Suprapubic skin (tissue), 4 donors: ENCODE data around the gene TMEM131. TPM values are rescaled to one million over a fixed set of nuclear protein-coding genes. Genes with fewer than 3 reads are reported as not detected.
"Not testable (repeated sequence)": the region's sequence is repeated elsewhere in the genome, so short reads cannot be mapped to it uniquely, and the experiment has no call there.

Experiments used
- DNase-seq, 2 donors: peaks; one replicate each; pipeline ENCODE4 v3.0.0-alpha.2; 2019; ENCODE audit warnings: low spot score in 2 of 2
- H3K27ac ChIP-seq: fragments of 200-600 bp; sonication (generic); one replicate; pipeline ENCODE4 v1.5.1; 2019
- H3K27me3 ChIP-seq: fragments of 200-600 bp; sonication (generic); one replicate; pipeline ENCODE4 v1.5.1; 2019
- H3K36me3 ChIP-seq: fragments of 200-600 bp; sonication (generic); one replicate; pipeline ENCODE4 v1.5.1; 2019
- H3K4me1 ChIP-seq: fragments of 200-600 bp; sonication (generic); one replicate; pipeline ENCODE4 v1.5.1; 2019
- H3K4me3 ChIP-seq: fragments of 200-600 bp; sonication (generic); one replicate; pipeline ENCODE4 v1.5.1; 2019; ENCODE audit warnings: mild to moderate bottlenecking
- H3K9me3 ChIP-seq: fragments of 200-600 bp; sonication (generic); one replicate; pipeline ENCODE4 v1.5.1; 2019
- CTCF ChIP-seq, 2 donors: fragments of 200-600 bp in 1 of 2; fragments of 450-650 bp in 1 of 2; sonication (generic) in 1 of 2; IDR thresholded peaks; one replicate each; pipeline ENCODE4 v1.5.1; 2016 to 2019; ENCODE audit warnings: antibody characterized with exemption in 2 of 2, mild to moderate bottlenecking in 1 of 2, moderate library complexity in 1 of 2
- EP300 ChIP-seq: sonication (generic); formaldehyde crosslinking; IDR thresholded peaks from one replicate; pipeline ENCODE4 v1.6.1; 2017; ENCODE audit warnings: antibody characterized with exemption
- POLR2A ChIP-seq, 2 donors: fragments of 450-650 bp; IDR thresholded peaks; one replicate each; pipeline ENCODE4 v1.6.1; 2017; ENCODE audit warnings: antibody characterized with exemption in 2 of 2, mild to moderate bottlenecking in 2 of 2, moderate library complexity in 2 of 2
- POLR2AphosphoS5 ChIP-seq, 3 donors: sonication (generic); formaldehyde crosslinking; IDR thresholded peaks; one replicate each; pipeline ENCODE4 v1.6.1; 2017; ENCODE audit warnings: antibody characterized with exemption in 3 of 3
- WGBS: methylation state at CpG from one replicate; pipeline ENCODE4 v1.1.5; 2018; 5-methylcytosine and 5-hydroxymethylcytosine counted together
- total RNA-seq, 4 donors: library from RNA; depleted of rRNA; stranded (reverse); fragments of >200 nt; gene quantifications; one replicate each; pipeline ENCODE4 v1.1.0, GENCODE V29; 2016

The TMEM131 gene
- total RNA-seq, 4 donors from 2014 or later = 39.7 to 117 (median 42.5) TPM

GRCh38 chr2:97926946-97927345 is 68.8 kb downstream of the TMEM131 start:
- no peak for DNase-seq
- no peaks in the 10 kb centered on the region for H3K27me3 ChIP-seq
- H3K9me3 ChIP-seq = no peaks in the 10 kb centered on the region
- peaks cover 3% of the 10 kb centered on the region for H3K4me1 ChIP-seq
- no peak overlapping the region for H3K4me3 ChIP-seq
- TF ChIP-seq EP300 (no peak), CTCF (IDR thresholded peaks at IDR 0.05) (no peak), POLR2AphosphoS5 (IDR thresholded peaks at IDR 0.05) (no peak), POLR2A (IDR thresholded peaks at IDR 0.05) (no peak)
- peaks cover 29% of the 10 kb centered on the region for H3K36me3 ChIP-seq
- no peak overlapping the region for H3K27ac ChIP-seq
- 88% methylated on average over 2 of the region's 2 CpGs for WGBS

GRCh38 chr2:97924194-97924593 is 71.6 kb downstream of the TMEM131 start:
- no peaks in the 10 kb centered on the region for H3K9me3 ChIP-seq
- TF ChIP-seq CTCF (IDR thresholded peaks at IDR 0.05) (no peak), POLR2A (IDR thresholded peaks at IDR 0.05) (no peak), POLR2AphosphoS5 (IDR thresholded peaks at IDR 0.05) (no peak)
- H3K27me3 ChIP-seq = no peaks in the 10 kb centered on the region
- H3K27ac ChIP-seq = no peak overlapping the region
- peaks cover 29% of the 10 kb centered on the region for H3K36me3 ChIP-seq
- WGBS = 100% methylated on average over 4 of the region's 4 CpGs
- no peaks in the 10 kb centered on the region for H3K4me1 ChIP-seq
- no peak for DNase-seq
- no peak overlapping the region for H3K4me3 ChIP-seq

- H3K36me3 ChIP-seq = peaks cover 21% of the 10 kb centered on the region
- H3K27me3 ChIP-seq = no peaks in the 10 kb centered on the region
- H3K4me1 ChIP-seq = peaks cover 24% of the 10 kb centered on the region
- no peak for DNase-seq
- no peak for TF ChIP-seq CTCF (IDR thresholded peaks at IDR 0.05)
- TF ChIP-seq EP300 = no peak
- no peak for TF ChIP-seq POLR2A (IDR thresholded peaks at IDR 0.05)
- TF ChIP-seq POLR2AphosphoS5 (IDR thresholded peaks at IDR 0.05) = no peak
- 96% methylated on average over 3 of the region's 3 CpGs for WGBS
- no peak overlapping the region for H3K4me3 ChIP-seq
- no peak overlapping the region for H3K27ac ChIP-seq
- no peaks in the 10 kb centered on the region for H3K9me3 ChIP-seq
These were observed 75.9 kb downstream of the TMEM131 start for GRCh38 chr2:97919858-97920257.

GRCh38 chr2:97918818-97919217 is 76.9 kb downstream of the TMEM131 start:
- no peak for TF ChIP-seq CTCF (IDR thresholded peaks at IDR 0.05)
- DNase-seq = no peak
- WGBS = 87% methylated on average over 4 of the region's 4 CpGs

GRCh38 chr2:97917668-97918067 is 78.1 kb downstream of the TMEM131 start:
- not testable (repeated sequence) for H3K27me3 ChIP-seq, H3K9me3 ChIP-seq, H3K27ac ChIP-seq, H3K36me3 ChIP-seq, DNase-seq, H3K4me3 ChIP-seq
- WGBS = 89% methylated on average over 7 of the region's 7 CpGs
- H3K4me1 ChIP-seq = peaks cover 24% of the 10 kb centered on the region

More at GRCh38 chr2:97918818-97919217, 76.9 kb downstream of the TMEM131 start:
- no peak overlapping the region for H3K4me3 ChIP-seq
- peaks cover 10% of the 10 kb centered on the region for H3K36me3 ChIP-seq
- no peaks in the 10 kb centered on the region for H3K9me3 ChIP-seq
- H3K4me1 ChIP-seq = peaks cover 24% of the 10 kb centered on the region
- no peaks in the 10 kb centered on the region for H3K27me3 ChIP-seq
- no peak overlapping the region for H3K27ac ChIP-seq

- no peak overlapping the region for H3K27ac ChIP-seq
- TF ChIP-seq POLR2A (IDR thresholded peaks at IDR 0.05) (no peak), EP300 (no peak), POLR2AphosphoS5 (IDR thresholded peaks at IDR 0.05) (no peak), CTCF (IDR thresholded peaks at IDR 0.05) (no peak)
- no peaks in the 10 kb centered on the region for H3K36me3 ChIP-seq
- peaks cover 24% of the 10 kb centered on the region for H3K4me1 ChIP-seq
- H3K4me3 ChIP-seq = no peak overlapping the region
- 70% methylated on average over 5 of the region's 5 CpGs for WGBS
- no peaks in the 10 kb centered on the region for H3K9me3 ChIP-seq
- H3K27me3 ChIP-seq = no peaks in the 10 kb centered on the region
- no peak for DNase-seq
These were observed 81.0 kb downstream of the TMEM131 start for GRCh38 chr2:97914691-97915213.
